HG03521 (cell line): ENCODE data around the gene ZSWIM3.

Experiments used
- ATAC-seq: cut with Tn5 transposase; IDR thresholded peaks from one replicate; pipeline ENCODE4 v1.9.1; 2021; ENCODE audit warnings: mild to moderate bottlenecking, moderate library complexity; ENCODE audit not compliant: unreplicated experiment

Gene ZSWIM3

DNA sequence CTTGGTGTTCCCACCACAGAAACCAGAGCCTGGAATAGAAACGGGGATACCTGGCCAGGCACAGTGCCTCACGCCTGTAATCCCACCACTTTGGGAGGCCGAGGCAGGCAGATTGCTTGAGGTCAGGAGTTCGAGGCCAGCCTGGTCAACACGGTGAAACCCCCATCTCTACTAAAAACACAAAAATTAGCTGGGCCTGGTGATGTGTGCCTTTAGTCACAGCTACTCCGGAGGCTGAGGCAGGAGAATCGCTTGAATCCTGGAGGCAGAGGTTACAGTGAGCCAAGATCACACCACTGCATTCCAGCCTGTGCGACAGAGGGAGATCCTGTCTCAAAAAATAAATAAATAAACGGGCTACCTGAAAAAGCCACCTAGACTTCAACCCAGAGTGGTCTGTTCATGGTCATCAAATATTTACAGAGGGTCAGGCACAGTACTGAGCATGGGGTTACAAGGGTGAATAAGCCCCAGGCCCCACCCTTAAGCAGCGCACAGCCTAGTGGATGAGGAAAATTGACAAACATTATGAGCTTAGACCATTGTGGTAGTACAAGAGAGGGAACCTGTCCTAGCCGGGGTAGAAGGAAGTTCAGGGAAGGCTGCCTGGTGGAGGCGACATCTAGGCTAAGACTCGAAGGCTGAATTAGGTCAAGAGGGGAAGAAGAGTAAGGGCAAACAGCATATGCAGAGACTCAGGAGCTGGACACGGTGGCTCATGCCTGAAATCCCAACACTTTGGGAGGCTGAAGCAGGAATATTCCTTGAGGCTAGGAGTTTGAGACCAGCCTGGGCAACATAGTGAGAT is 69.9 kb downstream of the ZSWIM3 start:
- no peak for ATAC-seq
